A549 (cell line): Measurements from ENCODE around the gene CEP112.

ENCODE experiments used
- CTCF ChIP-seq: fragments of >200 bp; sonication (Bioruptor Twin); formaldehyde crosslinking; IDR thresholded peaks from 3 replicates; pipeline ENCODE4 v1.5.1; 2016
- ELK1 ChIP-seq: fragments of 150-350 bp; IDR thresholded peaks from 2 replicates; pipeline ENCODE4 v1.6.1; 2014; ENCODE audit warnings: low read depth, mild to moderate bottlenecking, low read length
- EP300 ChIP-seq, 2 experiments: fragments of >200 bp; sonication (Bioruptor Twin); formaldehyde crosslinking; IDR thresholded peaks; 2 replicates in 1 of 2; 3 replicates in 1 of 2; pipeline ENCODE4 v1.6.1; 2016 to 2017
- HES2 ChIP-seq: fragments of >200 bp; sonication (Bioruptor Twin); formaldehyde crosslinking; IDR thresholded peaks from 2 replicates; pipeline ENCODE4 v1.6.1; 2016
- HMGXB4 ChIP-seq: fragments of 250-450 bp; sonication (Bioruptor Pico); IDR thresholded peaks from 2 replicates; pipeline ENCODE4 v1.5.0; 2021; ENCODE audit warnings: mild to moderate bottlenecking, moderate library complexity, borderline replicate concordance
- JUNB ChIP-seq: fragments of >200 bp; sonication (Bioruptor Twin); formaldehyde crosslinking; IDR thresholded peaks from 2 replicates; pipeline ENCODE4 v1.6.1; 2016
- KDM1A ChIP-seq: fragments of 200-600 bp; sonication (generic); IDR thresholded peaks from 2 replicates; pipeline ENCODE4 v1.6.1; 2016; ENCODE audit warnings: low read depth, mild to moderate bottlenecking
- KDM5A ChIP-seq: fragments of 200-600 bp; sonication (generic); IDR thresholded peaks from 2 replicates; pipeline ENCODE4 v1.6.1; 2016; ENCODE audit warnings: antibody characterized with exemption, mild to moderate bottlenecking
- MAX ChIP-seq: IDR thresholded peaks from 2 replicates; pipeline ENCODE4 v1.6.1; 2012
- MAZ ChIP-seq: fragments of 150-350 bp; IDR thresholded peaks from 2 replicates; pipeline ENCODE4 v1.6.1; 2014; ENCODE audit warnings: antibody characterized with exemption, low read depth, low read length, borderline replicate concordance
- MYC ChIP-seq: IDR thresholded peaks from 2 replicates; pipeline ENCODE4 v1.6.1; 2012; ENCODE audit warnings: mild to moderate bottlenecking, inconsistent platforms, low read length, improper control_type of control experiment, borderline replicate concordance
- RFX5 ChIP-seq: fragments of 450-650 bp; IDR thresholded peaks from 2 replicates; pipeline ENCODE4 v1.7.1; 2014; ENCODE audit warnings: antibody characterized with exemption, mild to moderate bottlenecking, moderate library complexity
- SREBF2 ChIP-seq: fragments of 450-650 bp; IDR thresholded peaks from 2 replicates; pipeline ENCODE4 v1.6.1; 2014; ENCODE audit warnings: mild to moderate bottlenecking, moderate library complexity

GRCh38 chr17:65588181-65588808, 603.6 kb downstream of the CEP112 start:
- TF ChIP-seq CTCF (no peak), SREBF2 (no peak), MAX (no peak), HMGXB4 (CRISPR knock-in tag) (no peak), JUNB (no peak), MAZ (no peak), KDM1A (no peak), KDM5A (no peak), ELK1 (no peak), MYC (no peak), RFX5 (no peak), EP300 (IDR thresholded peaks at IDR 0.05) (no peak), HES2 (no peak)
